Parathyroid adenoma (tissue), 2 donors: ENCODE measurements around the gene SLC4A4.

Experiments
- H2AFZ ChIP-seq: fragments of 300-600 bp; sonication (generic); one replicate; pipeline ENCODE4 v1.7.0; 2017; ENCODE audit warnings: antibody characterized with exemption, mild to moderate bottlenecking
- H3K27ac ChIP-seq: fragments of 300-600 bp; sonication (generic); one replicate; pipeline ENCODE4 v1.7.0; 2017
- H3K27me3 ChIP-seq: fragments of 300-600 bp; sonication (generic); one replicate; pipeline ENCODE4 v1.7.0; 2017; ENCODE audit warnings: low read length; ENCODE audit not compliant: control insufficient read depth, insufficient read depth
- H3K36me3 ChIP-seq: fragments of 300-600 bp; sonication (generic); one replicate; pipeline ENCODE4 v1.7.0; 2017; ENCODE audit warnings: low read length; ENCODE audit not compliant: control insufficient read depth, insufficient read depth
- H3K4me1 ChIP-seq: fragments of 300-600 bp; sonication (generic); one replicate; pipeline ENCODE4 v1.7.0; 2017; ENCODE audit warnings: control low read depth
- H3K4me2 ChIP-seq: fragments of 300-600 bp; sonication (generic); one replicate; pipeline ENCODE4 v1.7.0; 2017; ENCODE audit warnings: low read length
- H3K4me3 ChIP-seq: fragments of 300-600 bp; sonication (generic); one replicate; pipeline ENCODE4 v1.7.0; 2017; ENCODE audit warnings: low read depth, low read length
- H3K79me2 ChIP-seq: fragments of 300-600 bp; sonication (generic); one replicate; pipeline ENCODE4 v1.7.0; 2017; ENCODE audit warnings: control low read depth
- H3K9ac ChIP-seq: fragments of 300-600 bp; sonication (generic); one replicate; pipeline ENCODE4 v1.7.0; 2017; ENCODE audit warnings: mild to moderate bottlenecking
- H3K9me3 ChIP-seq: fragments of 300-600 bp; sonication (generic); one replicate; pipeline ENCODE4 v1.7.0; 2017; ENCODE audit warnings: low read length; ENCODE audit not compliant: control insufficient read depth
- TF ChIP-seq, protein P1 (sequence below): fragments of 300-600 bp; sonication (generic); IDR thresholded peaks from one replicate; pipeline ENCODE4 v1.7.0; 2017; ENCODE audit warnings: antibody characterized with exemption, mild to moderate bottlenecking
- donor health status: primary hyperparathyroidism.

SLC4A4 gene

DNA sequence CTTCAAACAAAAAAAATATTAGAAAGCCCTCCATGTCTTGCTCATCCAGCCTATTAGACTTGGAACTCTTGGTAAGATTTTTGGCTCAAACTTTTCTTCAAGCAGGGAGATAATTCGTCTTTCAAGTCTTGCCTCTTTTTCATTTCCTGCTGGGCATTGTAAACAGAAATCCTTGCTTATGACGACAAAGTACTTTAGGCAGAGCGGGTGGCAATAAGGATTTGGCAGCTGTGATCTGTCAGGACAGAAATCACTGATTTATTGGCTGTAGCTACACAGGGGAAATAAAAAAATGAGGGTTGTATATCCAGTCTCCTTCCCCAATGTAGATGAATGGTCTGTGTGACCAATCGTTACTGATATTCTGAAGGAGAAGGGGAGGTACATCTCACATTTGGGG lies 121.6 kb downstream of the SLC4A4 start:
- TF ChIP-seq, protein P1, sequence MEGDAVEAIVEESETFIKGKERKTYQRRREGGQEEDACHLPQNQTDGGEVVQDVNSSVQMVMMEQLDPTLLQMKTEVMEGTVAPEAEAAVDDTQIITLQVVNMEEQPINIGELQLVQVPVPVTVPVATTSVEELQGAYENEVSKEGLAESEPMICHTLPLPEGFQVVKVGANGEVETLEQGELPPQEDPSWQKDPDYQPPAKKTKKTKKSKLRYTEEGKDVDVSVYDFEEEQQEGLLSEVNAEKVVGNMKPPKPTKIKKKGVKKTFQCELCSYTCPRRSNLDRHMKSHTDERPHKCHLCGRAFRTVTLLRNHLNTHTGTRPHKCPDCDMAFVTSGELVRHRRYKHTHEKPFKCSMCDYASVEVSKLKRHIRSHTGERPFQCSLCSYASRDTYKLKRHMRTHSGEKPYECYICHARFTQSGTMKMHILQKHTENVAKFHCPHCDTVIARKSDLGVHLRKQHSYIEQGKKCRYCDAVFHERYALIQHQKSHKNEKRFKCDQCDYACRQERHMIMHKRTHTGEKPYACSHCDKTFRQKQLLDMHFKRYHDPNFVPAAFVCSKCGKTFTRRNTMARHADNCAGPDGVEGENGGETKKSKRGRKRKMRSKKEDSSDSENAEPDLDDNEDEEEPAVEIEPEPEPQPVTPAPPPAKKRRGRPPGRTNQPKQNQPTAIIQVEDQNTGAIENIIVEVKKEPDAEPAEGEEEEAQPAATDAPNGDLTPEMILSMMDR, result no peak
- no peaks in the 10 kb centered on the region for H3K4me1 ChIP-seq
- no peak overlapping the region for H2AFZ ChIP-seq
- no peak overlapping the region for H3K9ac ChIP-seq
- no peak overlapping the region for H3K27ac ChIP-seq
- no peak overlapping the region for H3K4me2 ChIP-seq
- H3K9me3 ChIP-seq, result no peaks in the 10 kb centered on the region
- H3K27me3 ChIP-seq, result no peaks in the 10 kb centered on the region
- no peak overlapping the region for H3K4me3 ChIP-seq
- H3K36me3 ChIP-seq, result no peaks in the 10 kb centered on the region
- H3K79me2 ChIP-seq, result no peaks in the 10 kb centered on the region

DNA sequence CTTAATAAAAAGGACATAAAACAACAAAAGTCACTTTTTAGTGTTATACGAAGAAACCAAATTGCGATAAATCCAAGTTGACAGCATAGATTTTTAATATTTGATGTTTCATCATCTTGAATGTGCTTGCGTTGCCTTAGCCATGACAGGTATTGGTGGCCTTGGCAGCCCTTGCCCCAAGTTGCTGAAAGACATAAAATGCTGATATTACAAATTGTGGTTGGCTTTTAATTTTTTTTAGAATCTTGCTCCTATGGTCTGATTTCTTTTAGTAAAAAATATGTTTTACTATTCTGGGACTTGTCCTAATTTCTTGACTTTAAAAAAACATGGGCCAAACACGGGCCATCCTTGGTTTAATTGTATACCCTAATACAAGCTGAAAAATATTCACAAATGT lies 122.6 kb downstream of the SLC4A4 start:
- no peaks in the 10 kb centered on the region for H3K79me2 ChIP-seq
- H3K4me2 ChIP-seq, result no peak overlapping the region
- H3K9ac ChIP-seq, result no peak overlapping the region
- no peak overlapping the region for H3K4me3 ChIP-seq
- H2AFZ ChIP-seq, result no peak overlapping the region
- TF ChIP-seq, protein P1, result no peak
- no peaks in the 10 kb centered on the region for H3K4me1 ChIP-seq
- no peaks in the 10 kb centered on the region for H3K9me3 ChIP-seq
- H3K27me3 ChIP-seq, result no peaks in the 10 kb centered on the region
- H3K27ac ChIP-seq, result no peak overlapping the region
- no peaks in the 10 kb centered on the region for H3K36me3 ChIP-seq

DNA sequence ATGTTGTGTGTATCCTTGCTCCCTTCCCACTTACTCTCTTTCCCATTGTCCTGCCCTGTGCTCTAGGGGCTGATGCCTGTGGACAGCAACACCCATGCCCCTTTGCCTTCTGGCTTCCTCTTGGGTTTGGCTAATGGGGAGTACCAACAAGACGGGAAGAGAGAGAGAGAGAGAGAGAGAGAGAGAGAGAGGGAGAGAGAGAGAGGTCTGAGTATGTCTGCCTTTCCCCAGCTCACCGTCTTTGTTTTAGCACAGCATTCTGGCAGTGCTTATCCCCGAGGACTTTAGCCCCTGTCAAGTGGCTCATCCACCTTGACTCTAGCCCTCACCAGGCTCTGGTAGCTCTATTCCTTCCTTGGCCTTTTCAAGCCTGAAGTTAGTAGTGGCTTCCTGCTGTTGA lies 128.0 kb downstream of the SLC4A4 start:
- Histone ChIP-seq H3K27me3 (no peaks in the 10 kb centered on the region), H3K4me2 (no peak overlapping the region), H3K27ac (no peak overlapping the region), H3K9ac (no peak overlapping the region), H3K79me2 (no peaks in the 10 kb centered on the region), H3K4me3 (no peak overlapping the region), H3K9me3 (no peaks in the 10 kb centered on the region), H3K36me3 (no peaks in the 10 kb centered on the region), H3K4me1 (no peaks in the 10 kb centered on the region), H2AFZ (no peak overlapping the region)
- TF ChIP-seq, protein P1, result no peak

DNA sequence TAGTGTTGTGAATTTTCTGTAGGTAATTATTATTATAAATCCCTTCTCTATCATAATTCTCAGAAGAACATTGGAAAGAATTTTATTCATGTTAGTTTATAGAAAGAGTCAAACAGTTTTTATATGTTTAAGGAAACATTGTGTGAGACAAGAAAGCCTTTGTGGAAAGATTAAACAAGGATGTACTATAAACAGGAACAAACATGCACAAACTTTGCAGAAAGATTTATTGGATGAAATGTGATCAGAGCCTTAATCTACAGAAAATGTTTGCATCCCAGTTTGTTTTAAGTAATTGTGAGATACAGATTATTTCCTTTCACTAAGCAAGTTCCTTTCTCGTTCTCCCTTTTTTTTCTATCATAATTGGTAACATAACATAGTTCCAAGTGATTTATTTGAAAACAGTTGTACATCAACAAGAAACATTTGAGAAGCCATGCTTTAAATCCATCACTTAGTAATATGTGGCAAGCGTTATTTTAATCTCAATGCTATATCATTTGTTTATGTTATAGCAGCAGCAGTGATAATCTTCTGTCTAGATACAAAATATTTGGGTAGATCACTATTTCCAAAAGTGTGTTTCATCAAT lies 129.4 kb downstream of the SLC4A4 start:
- Histone ChIP-seq H3K27me3 (no peaks in the 10 kb centered on the region), H3K4me3 (no peak overlapping the region), H3K9me3 (no peaks in the 10 kb centered on the region), H2AFZ (no peak overlapping the region), H3K4me1 (no peaks in the 10 kb centered on the region), H3K4me2 (no peak overlapping the region), H3K36me3 (no peaks in the 10 kb centered on the region), H3K9ac (no peak overlapping the region), H3K79me2 (no peaks in the 10 kb centered on the region), H3K27ac (no peak overlapping the region)
- TF ChIP-seq, protein P1, result no peak

DNA sequence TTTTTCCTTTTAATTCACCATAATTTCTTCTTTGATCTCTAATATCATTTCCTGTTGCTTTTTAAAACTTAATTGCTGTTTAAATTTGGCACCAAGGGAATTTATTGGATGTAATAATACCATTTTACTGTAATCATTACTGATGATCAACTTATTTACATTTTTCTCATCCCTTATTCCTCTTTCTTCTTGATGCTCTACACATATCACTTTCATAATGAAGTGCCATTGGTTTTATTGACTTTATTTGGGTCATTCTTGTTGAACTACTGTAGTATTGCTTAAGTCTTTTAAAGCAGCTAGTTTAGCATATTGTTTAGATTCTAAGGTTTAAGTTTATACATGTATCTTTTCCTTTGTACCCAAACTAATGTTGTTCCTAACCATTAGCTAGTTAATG lies 130.7 kb downstream of the SLC4A4 start:
- TF ChIP-seq, protein P1, result no peak
- H3K9me3 ChIP-seq, result no peaks in the 10 kb centered on the region
- H2AFZ ChIP-seq, result no peak overlapping the region
- H3K36me3 ChIP-seq, result no peaks in the 10 kb centered on the region
- no peaks in the 10 kb centered on the region for H3K27me3 ChIP-seq
- no peaks in the 10 kb centered on the region for H3K4me1 ChIP-seq
- no peak overlapping the region for H3K9ac ChIP-seq
- no peak overlapping the region for H3K4me2 ChIP-seq
- H3K79me2 ChIP-seq, result no peaks in the 10 kb centered on the region
- no peak overlapping the region for H3K27ac ChIP-seq
- no peak overlapping the region for H3K4me3 ChIP-seq
